MV-4-11 (cell line): ENCODE results near the gene TRPV6.

Experiments used
- DNase-seq: peaks from one replicate; lab custom pipeline; 2025; lab: John Stamatoyannopoulos, UW

Gene TRPV6

DNA sequence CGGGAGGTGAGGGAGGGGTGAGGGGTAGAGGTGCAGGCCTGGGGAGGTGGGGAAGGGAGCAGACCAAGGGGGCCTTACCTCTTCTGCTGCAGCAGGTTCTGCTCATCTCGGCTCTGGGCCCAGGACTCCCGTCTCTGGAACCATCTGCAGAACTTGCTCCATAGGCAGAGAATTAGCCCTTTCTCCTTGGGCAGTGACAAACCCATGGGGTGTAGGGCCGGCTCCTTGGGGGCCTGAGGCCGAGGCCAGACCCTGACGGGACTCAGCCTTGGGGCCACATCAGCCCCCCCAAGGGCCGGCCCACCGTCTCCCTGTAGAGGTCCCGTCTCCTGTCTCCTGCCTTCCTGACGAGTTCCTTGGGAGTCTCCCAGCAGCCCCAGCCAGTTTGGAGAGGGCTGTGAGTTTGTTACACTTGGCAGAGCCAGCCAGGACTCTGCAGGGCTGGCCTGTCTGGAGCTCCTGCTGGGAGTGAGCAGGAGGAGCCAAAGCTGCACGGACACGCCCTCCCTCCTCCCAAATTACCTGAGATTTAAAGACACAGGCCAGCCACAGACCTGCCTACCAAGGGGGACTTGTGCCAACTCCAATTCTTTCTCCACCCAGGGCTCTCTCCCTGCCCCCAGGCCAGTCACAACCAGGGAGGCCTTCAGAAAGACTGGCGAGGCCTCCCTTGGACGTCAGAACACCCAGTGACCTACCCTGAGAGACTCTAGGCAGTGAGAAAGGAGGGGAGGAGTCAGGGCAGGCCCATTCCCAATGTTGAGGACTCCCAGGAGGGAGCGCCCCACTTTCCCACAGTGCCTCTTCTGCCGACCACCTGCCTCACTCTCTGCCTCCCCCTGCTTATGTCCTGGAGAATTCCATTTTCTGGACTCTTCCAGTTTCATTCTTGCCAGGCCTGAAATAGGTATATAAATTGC lies at the start of gene TRPV6:
TSS of gene TRPV6 (minus strand) at position 435 of the 920 bp plus-strand sequence.
- no peak for DNase-seq

GRCh38 chr7:142934056-142934455 lies 48.5 kb upstream of the TRPV6 start:
- no peak for DNase-seq

DNA sequence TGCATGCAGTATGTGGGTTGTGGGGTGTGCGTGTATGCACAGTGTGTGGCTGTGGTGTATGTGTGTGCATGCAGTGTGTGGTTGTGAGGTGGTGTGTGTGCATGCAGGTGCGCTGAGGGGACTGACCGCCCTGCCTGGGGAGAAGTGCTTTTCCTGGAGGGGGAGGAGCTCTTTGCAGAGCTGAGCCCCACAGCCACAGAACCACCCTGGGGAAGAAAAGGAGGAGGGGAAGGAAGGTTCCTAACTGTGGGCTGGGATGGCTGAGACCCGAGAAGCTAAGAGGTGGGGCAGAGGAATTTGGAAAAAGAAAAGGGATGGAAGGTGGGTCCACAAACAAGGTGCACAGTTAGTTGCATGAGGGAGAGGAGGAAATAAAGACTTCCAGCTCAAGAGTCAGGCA lies 48.1 kb upstream of the TRPV6 start, which contains the start of gene TRPV5:
TSS of gene TRPV5 (minus strand) at position 123 of the 400 bp plus-strand sequence. CDS start 287 bp downstream, outside the sequence.
- no peak for DNase-seq

- DNase-seq = no peak
Measured at GRCh38 chr7:142933092-142933475, 47.5 kb upstream of the TRPV6 start.

DNA sequence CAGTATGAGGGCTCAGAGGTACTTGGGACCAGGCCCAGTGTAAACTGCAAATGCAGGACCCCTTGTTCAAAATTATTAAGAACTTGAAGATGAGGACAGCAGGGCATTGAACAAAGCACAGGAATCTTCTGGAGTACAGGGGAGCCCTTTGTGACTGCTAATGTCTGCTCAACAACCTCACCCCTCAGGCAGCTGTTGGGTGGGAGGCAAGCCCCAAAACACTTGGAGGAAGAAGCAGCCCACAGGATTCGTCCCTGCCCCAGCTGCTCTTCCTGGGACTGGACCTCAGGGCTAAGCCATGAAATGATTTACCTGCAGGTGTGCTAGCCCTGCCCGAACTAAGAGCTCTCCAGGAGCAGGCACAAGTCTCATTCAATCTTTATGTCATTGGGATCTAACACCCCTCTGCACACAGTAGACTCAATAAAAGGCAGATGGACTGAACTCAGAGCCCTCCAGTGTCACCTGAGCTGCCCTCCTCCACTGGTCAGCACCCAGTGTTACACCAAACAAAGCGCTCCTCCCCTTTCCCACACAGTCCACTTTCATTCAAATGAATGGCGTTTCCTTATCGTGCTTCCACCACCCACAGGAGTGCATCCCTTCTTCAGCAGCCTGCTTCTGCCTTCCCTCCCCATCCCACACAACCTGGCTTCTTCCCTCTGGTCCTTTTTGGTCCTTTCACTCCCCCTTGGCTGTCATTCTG lies 47.0 kb upstream of the TRPV6 start:
- DNase-seq = no peak

DNA sequence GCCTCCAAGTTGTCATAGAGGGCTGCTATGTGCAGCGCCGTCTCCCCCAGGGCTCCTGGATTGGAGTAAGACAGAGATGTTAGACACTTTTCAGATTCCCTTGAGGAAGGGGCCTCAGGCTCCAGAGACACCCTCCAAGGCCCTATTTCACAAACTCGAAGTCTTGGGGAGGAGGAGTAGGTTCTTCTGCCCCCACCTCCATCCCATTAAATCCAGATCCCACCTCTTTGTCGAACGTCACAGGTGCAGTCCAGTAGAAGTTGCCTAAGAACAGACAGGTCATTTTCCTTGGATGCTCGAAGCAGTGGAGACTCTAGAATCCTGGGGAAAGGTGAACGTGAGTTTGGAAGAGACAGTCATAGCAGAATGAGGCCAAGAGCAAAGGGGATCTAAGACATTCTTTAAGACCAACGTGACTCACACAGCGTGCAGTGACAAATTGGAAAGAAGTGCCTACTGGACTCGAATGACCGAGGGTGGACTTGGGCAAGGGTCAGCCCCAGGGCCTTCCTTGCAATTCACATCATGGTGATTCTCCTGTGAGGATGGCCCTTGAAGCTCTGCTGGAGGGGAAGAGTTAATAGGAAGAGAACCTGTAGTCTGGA lies 44.7 kb upstream of the TRPV6 start:
- DNase-seq = no peak

- no peak for DNase-seq
Measured at GRCh38 chr7:142927949-142928348, 42.4 kb upstream of the TRPV6 start.

- peak; percentile 96 for DNase-seq
Measured at GRCh38 chr7:142927085-142927745, 41.7 kb upstream of the TRPV6 start.

GRCh38 chr7:142925413-142925812 lies 39.9 kb upstream of the TRPV6 start:
- DNase-seq = no peak

DNA sequence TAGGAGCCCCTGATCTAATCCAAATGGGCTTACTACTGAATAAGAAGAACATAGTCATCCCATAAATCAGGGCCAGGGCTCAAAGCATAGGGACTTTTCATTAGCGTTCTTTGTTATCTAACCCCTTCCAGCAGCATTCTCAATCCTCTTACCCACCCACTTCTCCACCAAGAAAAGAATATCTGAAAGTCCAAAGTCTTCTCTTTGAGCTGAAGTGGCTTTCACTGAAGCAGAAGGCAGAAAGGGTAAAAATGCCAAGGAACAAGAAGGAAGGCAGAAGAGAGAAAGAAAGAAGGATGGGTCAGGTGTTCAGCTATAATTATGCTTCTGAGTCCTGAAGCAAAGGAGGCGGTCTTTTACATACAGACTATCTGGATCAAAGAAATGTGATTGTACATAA lies 37.8 kb upstream of the TRPV6 start:
- DNase-seq = no peak

GRCh38 chr7:142919656-142920055 lies 34.1 kb upstream of the TRPV6 start:
- no peak for DNase-seq

DNA sequence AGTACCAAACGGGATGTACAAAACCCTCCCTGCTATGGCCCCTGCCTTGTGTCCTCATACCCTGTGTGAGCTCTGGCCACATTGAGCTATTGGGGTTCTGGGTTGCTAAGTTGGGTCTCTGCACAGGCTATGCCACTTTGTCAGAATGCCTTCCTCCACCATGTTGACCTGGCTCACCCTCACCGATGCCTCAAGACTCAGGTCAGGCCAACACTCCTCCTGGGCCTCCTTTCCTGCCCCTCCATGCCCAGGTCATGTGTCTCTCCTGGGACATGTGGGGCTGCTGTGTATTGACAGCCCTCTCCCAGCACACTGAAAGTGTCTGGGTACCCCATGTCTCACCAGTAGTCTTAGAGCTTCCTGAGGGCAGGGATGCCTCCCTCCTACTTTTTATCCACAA lies 33.4 kb upstream of the TRPV6 start:
- no peak for DNase-seq

DNA sequence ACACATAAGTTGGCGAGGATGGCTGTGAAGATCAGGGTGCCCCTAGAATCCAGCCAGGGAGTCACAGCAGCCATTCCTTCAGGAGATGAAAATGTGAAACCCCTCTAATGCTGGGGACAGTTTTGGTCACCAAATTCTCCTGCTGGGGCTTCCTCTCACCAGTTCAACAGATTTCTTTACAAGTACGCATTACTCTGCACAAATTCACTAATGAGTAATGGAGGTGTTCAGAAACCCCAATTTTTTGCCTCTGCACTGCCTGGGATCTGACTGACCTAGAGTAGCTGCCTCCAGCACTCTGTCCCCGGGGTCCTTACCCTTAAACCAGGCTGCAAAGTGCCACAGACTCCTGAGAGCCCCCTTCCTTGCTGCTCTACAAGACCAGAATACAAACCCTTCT lies 31.9 kb upstream of the TRPV6 start:
- no peak for DNase-seq

- no peak for DNase-seq
Measured at GRCh38 chr7:142916508-142916907, 31.0 kb upstream of the TRPV6 start.

- no peak for DNase-seq
Measured at GRCh38 chr7:142915315-142915714, 29.8 kb upstream of the TRPV6 start.

- DNase-seq = no peak
Measured at GRCh38 chr7:142914121-142914520, 28.6 kb upstream of the TRPV6 start.

GRCh38 chr7:142913566-142913965 lies 28.0 kb upstream of the TRPV6 start:
- no peak for DNase-seq

DNA sequence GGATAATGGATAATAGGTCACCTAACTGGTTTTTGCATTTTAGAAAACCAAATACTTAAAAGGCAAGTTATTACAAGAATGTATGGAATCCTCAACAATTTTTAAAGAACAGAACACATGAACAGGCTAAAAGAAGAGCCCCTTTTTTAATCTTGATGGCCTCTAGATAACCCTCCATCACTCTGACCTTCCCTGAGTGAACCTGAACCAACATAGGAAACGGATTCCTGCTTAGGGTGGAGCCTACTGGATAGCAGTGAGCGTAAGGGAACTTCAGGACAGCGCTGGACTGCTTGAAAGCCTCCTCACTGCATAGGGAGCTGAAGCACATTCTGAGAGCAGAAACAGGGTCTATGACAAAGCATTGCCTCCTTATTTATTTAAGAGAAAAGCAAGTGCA lies 27.5 kb upstream of the TRPV6 start:
- no peak for DNase-seq

DNA sequence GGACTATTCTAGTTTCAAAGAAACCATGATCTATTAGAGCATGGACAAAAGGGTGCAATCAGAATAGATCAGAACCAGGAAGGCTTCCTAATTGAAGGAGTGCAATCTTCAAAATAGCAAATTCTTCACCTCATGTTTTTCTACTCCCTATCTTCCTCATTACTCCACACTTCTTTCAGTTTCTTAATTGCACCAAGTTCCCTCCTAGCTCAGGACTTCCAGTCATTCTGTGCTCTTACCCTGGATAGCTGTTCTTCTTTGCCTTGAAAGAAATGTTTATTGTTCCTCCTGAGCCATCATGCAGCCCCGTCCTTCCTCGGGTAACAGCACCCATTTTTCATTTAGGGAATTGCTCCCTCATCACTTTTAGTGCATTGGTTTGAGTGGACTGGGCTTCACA lies 24.9 kb upstream of the TRPV6 start:
- DNase-seq = peak; percentile 20

DNA sequence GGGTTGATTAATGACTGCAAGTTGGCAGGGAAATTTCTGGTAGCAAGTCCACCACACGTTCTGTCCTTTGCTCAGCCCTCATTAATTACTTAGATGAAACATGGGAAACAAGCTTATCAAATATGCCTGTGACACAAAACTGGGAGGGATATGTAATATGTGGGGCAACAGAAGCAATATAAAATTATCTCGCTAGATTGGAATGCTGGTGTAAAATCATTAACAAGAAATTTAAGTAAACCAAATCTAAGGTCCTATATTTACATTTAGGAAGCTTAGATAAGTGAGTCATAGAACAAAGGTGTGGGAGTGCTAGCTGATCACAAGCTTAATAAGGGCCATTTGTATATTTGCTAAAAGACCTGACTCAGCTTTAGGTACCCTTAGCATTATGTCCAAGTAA lies 24.5 kb upstream of the TRPV6 start:
- no peak for DNase-seq

DNA sequence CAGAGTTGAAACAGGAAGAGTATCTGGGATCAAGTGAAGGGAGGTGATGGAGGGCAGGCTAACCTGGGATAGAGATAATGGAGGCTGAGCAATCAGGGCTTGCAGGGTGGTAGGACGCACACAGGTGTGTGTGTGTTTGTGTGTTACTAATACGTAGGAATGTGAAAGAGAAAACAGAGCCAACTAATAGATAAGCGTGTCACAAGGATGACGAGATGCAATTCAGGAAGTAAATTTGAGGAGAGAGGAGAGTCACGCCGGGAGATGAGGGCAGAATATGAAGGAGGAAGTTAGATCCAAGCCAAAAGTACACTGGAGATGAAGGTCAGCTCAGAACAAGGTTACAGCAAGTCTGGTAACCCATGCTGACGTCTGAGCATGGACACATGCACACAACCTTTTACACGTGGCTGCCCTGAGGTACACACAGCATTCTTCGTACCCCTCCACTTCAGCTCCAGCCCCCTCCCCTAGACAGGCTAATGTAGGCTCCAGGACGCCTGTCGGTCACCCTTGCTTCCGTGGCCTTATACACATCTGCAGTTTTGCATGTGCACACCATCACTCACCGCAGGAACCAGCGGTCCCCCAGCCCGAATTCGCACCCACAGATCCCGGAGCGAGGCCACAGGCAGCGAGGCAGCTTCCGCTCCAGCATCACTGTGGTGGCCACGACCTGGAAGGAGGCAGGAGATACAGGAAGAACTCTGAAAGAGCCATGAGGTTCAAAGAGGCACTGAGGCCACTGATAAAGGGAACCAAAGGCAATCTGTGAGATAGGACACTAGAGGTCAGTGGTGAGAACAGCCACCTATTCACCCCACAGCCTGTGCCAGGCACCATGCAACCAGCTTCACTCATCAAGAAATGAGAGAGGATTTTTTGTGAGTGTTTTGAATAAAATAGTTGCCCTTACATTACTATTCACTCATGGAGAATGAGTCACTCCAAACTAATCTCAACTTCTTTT lies 23.7 kb upstream of the TRPV6 start:
- DNase-seq = peak; percentile 36
